Thyroid gland (tissue), 4 donors: Measurements from ENCODE around the gene LIPH. TPM values are rescaled to one million over a fixed set of nuclear protein-coding genes. Genes with fewer than 3 reads are reported as not detected.

Experiments
- DNase-seq, 2 donors: peaks; one replicate each; pipeline ENCODE4 v3.0.0-alpha.2; 2019
- H3K27ac ChIP-seq, 3 donors: fragments of 200-600 bp; sonication (generic); 1 replicate in 2 of 3; 2 replicates in 1 of 3; pipeline ENCODE4 v1.5.1; 2016 to 2019; ENCODE audit warnings: mild to moderate bottlenecking in 1 of 3, moderate library complexity in 1 of 3
- H3K27me3 ChIP-seq: fragments of 200-600 bp; sonication (generic); one replicate; pipeline ENCODE4 v1.5.1; 2019
- H3K36me3 ChIP-seq, 2 donors: fragments of 200-600 bp; sonication (generic); one replicate each; pipeline ENCODE4 v1.5.1; 2016 to 2019
- H3K4me1 ChIP-seq, 2 donors: fragments of 200-600 bp; sonication (generic); one replicate each; pipeline ENCODE4 v1.5.1; 2017 to 2019
- H3K4me3 ChIP-seq, 3 donors: fragments of 200-600 bp; sonication (generic); replicated peaks in 1 of 3; 1 replicate in 2 of 3; 2 replicates in 1 of 3; pipeline ENCODE4 v1.5.1; 2016; ENCODE audit warnings: mild to moderate bottlenecking in 1 of 3
- H3K9me3 ChIP-seq: fragments of 200-600 bp; sonication (generic); one replicate; pipeline ENCODE4 v1.5.1; 2017
- POLR2A ChIP-seq, 2 donors: fragments of 450-650 bp; IDR thresholded peaks; one replicate each; pipeline ENCODE4 v1.6.1; 2017; ENCODE audit warnings: antibody characterized with exemption in 2 of 2, mild to moderate bottlenecking in 2 of 2, moderate library complexity in 1 of 2
- WGBS, 2 donors: methylation state at CpG; one replicate each; pipeline ENCODE4 v1.1.5; 2017; 5-methylcytosine and 5-hydroxymethylcytosine counted together
- intact Hi-C: fragments of 100-400 bp; cut with DNase I; formaldehyde crosslinking; loops from one replicate; pipeline ENCODE4 v1.15.1; 2023
- total RNA-seq, 4 donors: library from RNA; depleted of rRNA; stranded (reverse); fragments of >200 nt; gene quantifications; one replicate each; pipeline ENCODE4 v1.2.3, GENCODE V29; 2016
- TF ChIP-seq, protein P1 (sequence below), 6 experiments: fragments of 200-600 bp in 3 of 6; fragments of 450-650 bp in 3 of 6; sonication (generic) in 3 of 6; IDR thresholded peaks; one replicate each; pipeline ENCODE4 v1.5.1; 2016 to 2019; ENCODE audit warnings: antibody characterized with exemption in 6 of 6, mild to moderate bottlenecking in 2 of 6, inconsistent platforms in 1 of 6, moderate library complexity in 1 of 6

The LIPH gene
- total RNA-seq, 4 donors from 2014 or later: 0.13 to 0.81 (median 0.29) TPM; not detected in 1

- TF ChIP-seq, protein P1, sequence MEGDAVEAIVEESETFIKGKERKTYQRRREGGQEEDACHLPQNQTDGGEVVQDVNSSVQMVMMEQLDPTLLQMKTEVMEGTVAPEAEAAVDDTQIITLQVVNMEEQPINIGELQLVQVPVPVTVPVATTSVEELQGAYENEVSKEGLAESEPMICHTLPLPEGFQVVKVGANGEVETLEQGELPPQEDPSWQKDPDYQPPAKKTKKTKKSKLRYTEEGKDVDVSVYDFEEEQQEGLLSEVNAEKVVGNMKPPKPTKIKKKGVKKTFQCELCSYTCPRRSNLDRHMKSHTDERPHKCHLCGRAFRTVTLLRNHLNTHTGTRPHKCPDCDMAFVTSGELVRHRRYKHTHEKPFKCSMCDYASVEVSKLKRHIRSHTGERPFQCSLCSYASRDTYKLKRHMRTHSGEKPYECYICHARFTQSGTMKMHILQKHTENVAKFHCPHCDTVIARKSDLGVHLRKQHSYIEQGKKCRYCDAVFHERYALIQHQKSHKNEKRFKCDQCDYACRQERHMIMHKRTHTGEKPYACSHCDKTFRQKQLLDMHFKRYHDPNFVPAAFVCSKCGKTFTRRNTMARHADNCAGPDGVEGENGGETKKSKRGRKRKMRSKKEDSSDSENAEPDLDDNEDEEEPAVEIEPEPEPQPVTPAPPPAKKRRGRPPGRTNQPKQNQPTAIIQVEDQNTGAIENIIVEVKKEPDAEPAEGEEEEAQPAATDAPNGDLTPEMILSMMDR (IDR thresholded peaks at IDR 0.05): no peak
- TF ChIP-seq POLR2A (IDR thresholded peaks at IDR 0.05): no peak
- Histone ChIP-seq H3K9me3 (no peaks in the 10 kb centered on the region), H3K27ac (no peak overlapping the region), H3K36me3 (no peaks in the 10 kb centered on the region), H3K4me1 (no peaks in the 10 kb centered on the region), H3K27me3 (no peaks in the 10 kb centered on the region), H3K4me3 (no peak overlapping the region)
- DNase-seq: no peak
- WGBS, 2 donors: 91 to 95% methylated on average over 2 of the region's 2 CpGs
- intact Hi-C loops: no loop called here
These were observed 17.9 kb downstream of the LIPH start for GRCh38 chr3:185534511-185534910.

- H3K9me3 ChIP-seq: no peaks in the 10 kb centered on the region
- 55 to 69% methylated on average over 5 of the region's 5 CpGs for WGBS, 2 donors
- H3K4me3 ChIP-seq: no peak overlapping the region
- no peak overlapping the region for H3K27ac ChIP-seq
- no peaks in the 10 kb centered on the region for H3K36me3 ChIP-seq
- no peak for DNase-seq
- no peaks in the 10 kb centered on the region for H3K27me3 ChIP-seq
- intact Hi-C loops: no loop called here
- TF ChIP-seq, protein P1 (IDR thresholded peaks at IDR 0.05): no peak
- TF ChIP-seq POLR2A (IDR thresholded peaks at IDR 0.05): no peak
- H3K4me1 ChIP-seq: no peaks in the 10 kb centered on the region
These were observed 19.5 kb downstream of the LIPH start for GRCh38 chr3:185532901-185533300.

- DNase-seq: no peak
- no peak overlapping the region for H3K4me3 ChIP-seq
- H3K4me1 ChIP-seq: no peaks in the 10 kb centered on the region
- 68 to 72% methylated on average over 5 of the region's 5 CpGs for WGBS, 2 donors
- no peak for TF ChIP-seq POLR2A (IDR thresholded peaks at IDR 0.05)
- TF ChIP-seq, protein P1 (IDR thresholded peaks at IDR 0.05): no peak
- H3K27me3 ChIP-seq: no peaks in the 10 kb centered on the region
- intact Hi-C loops: no loop called here
- H3K27ac ChIP-seq: no peak overlapping the region
- H3K9me3 ChIP-seq: no peaks in the 10 kb centered on the region
- no peaks in the 10 kb centered on the region for H3K36me3 ChIP-seq
These were observed 21.5 kb downstream of the LIPH start for GRCh38 chr3:185530856-185531255.

GRCh38 chr3:185528532-185528931 lies 23.9 kb downstream of the LIPH start:
- no peaks in the 10 kb centered on the region for H3K4me1 ChIP-seq
- no peaks in the 10 kb centered on the region for H3K27me3 ChIP-seq
- H3K4me3 ChIP-seq: no peak overlapping the region
- H3K27ac ChIP-seq: no peak overlapping the region
- 74 to 81% methylated on average over 6 of the region's 6 CpGs for WGBS, 2 donors
- H3K9me3 ChIP-seq: no peaks in the 10 kb centered on the region
- no peak for TF ChIP-seq POLR2A (IDR thresholded peaks at IDR 0.05)
- TF ChIP-seq, protein P1 (IDR thresholded peaks at IDR 0.05): no peak
- DNase-seq: no peak
- no peaks in the 10 kb centered on the region for H3K36me3 ChIP-seq
- intact Hi-C loops: no loop called here

- TF ChIP-seq, protein P1 (IDR thresholded peaks at IDR 0.05): no peak
- no peak for TF ChIP-seq POLR2A (IDR thresholded peaks at IDR 0.05)
- Histone ChIP-seq H3K9me3 (no peaks in the 10 kb centered on the region), H3K27ac (no peak overlapping the region), H3K4me3 (no peak overlapping the region), H3K4me1 (no peaks in the 10 kb centered on the region), H3K36me3 (no peaks in the 10 kb centered on the region), H3K27me3 (no peaks in the 10 kb centered on the region)
- no peak for DNase-seq
- intact Hi-C loops: no loop called here
- 83 to 86% methylated on average over 8 to 9 of the region's 9 CpGs for WGBS, 2 donors
These were observed 25.0 kb downstream of the LIPH start for GRCh38 chr3:185527364-185527763.
